SU-DHL-6 (cell line): ENCODE data around the gene SLC27A1.

Experiments
- H2AFZ ChIP-seq: fragments of 200-600 bp; sonication (generic); 2 replicates; pipeline ENCODE4 v1.6.1; 2014; ENCODE audit warnings: low read depth, mild to moderate bottlenecking, moderate library complexity, mixed read lengths, antibody characterized with exemption, low read length; ENCODE audit not compliant: severe bottlenecking
- H3F3A ChIP-seq: fragments of 200-600 bp; shearing (Covaris generic); 2 replicates; pipeline ENCODE4 v1.6.0; 2016; ENCODE audit warnings: antibody characterized with exemption, mild to moderate bottlenecking; ENCODE audit not compliant: insufficient read depth
- H3K27ac ChIP-seq: fragments of 200-600 bp; sonication (generic); 2 replicates; pipeline ENCODE4 v1.5.1; 2016; ENCODE audit warnings: low read depth, mild to moderate bottlenecking, low read length, moderate library complexity, mixed read lengths
- H3K27me3 ChIP-seq: fragments of 200-600 bp; sonication (generic), shearing (Covaris generic); 2 replicates; pipeline ENCODE4 v1.6.0; 2014; ENCODE audit warnings: mild to moderate bottlenecking, low read length
- H3K36me3 ChIP-seq: fragments of 200-600 bp; sonication (generic); 2 replicates; pipeline ENCODE4 v1.6.1; 2014; ENCODE audit warnings: mild to moderate bottlenecking, low read length, mixed read lengths
- H3K4me2 ChIP-seq: fragments of 300-600, 200-600 bp; shearing (Covaris generic), sonication (generic); 2 replicates; pipeline ENCODE4 v1.6.0; 2014; ENCODE audit warnings: low read length, low read depth, mild to moderate bottlenecking; ENCODE audit not compliant: poor library complexity, severe bottlenecking
- H3K4me3 ChIP-seq: fragments of 200-600 bp; sonication (generic); 2 replicates; pipeline ENCODE4 v1.5.1; 2014; ENCODE audit warnings: antibody characterized with exemption, low read length, mild to moderate bottlenecking, mixed read lengths; ENCODE audit not compliant: insufficient read depth, poor library complexity, severe bottlenecking
- H3K79me2 ChIP-seq: fragments of 200-600 bp; sonication (generic); 2 replicates; pipeline ENCODE4 v1.6.1; 2014; ENCODE audit warnings: mild to moderate bottlenecking, low read length, moderate library complexity; ENCODE audit not compliant: insufficient read depth
- H3K9ac ChIP-seq: fragments of 200-600 bp; sonication (generic); 2 replicates; pipeline ENCODE4 v1.7.0; 2014; ENCODE audit warnings: mild to moderate bottlenecking, low read length
- H3K9me2 ChIP-seq: fragments of 200-600 bp; sonication (generic); replicated peaks from 2 replicates; pipeline ENCODE4 v1.6.1; 2014; ENCODE audit warnings: low read length; ENCODE audit not compliant: insufficient read depth
- H3K9me3 ChIP-seq: fragments of 200-600 bp; sonication (generic); 2 replicates; pipeline ENCODE4 v1.6.1; 2014; ENCODE audit warnings: low read length, mixed read lengths; ENCODE audit not compliant: insufficient read depth
- H4K20me1 ChIP-seq: fragments of 200-600 bp; sonication (generic); 2 replicates; pipeline ENCODE4 v1.6.1; 2014; ENCODE audit warnings: low read depth, mild to moderate bottlenecking, antibody characterized with exemption, low read length, moderate library complexity, mixed read lengths
- EZH2phosphoT487 ChIP-seq: fragments of 200-600 bp; sonication (generic), shearing (Covaris generic); conservative IDR thresholded peaks from 2 replicates; pipeline ENCODE4 v1.6.1; 2018; ENCODE audit warnings: mild to moderate bottlenecking, antibody characterized with exemption, low read length, moderate library complexity, mixed read lengths
- TF ChIP-seq, protein P1 (sequence below): fragments of 200-600 bp; sonication (generic); IDR thresholded peaks from one replicate; pipeline ENCODE4 v1.5.1; 2017; ENCODE audit warnings: antibody characterized with exemption, mild to moderate bottlenecking, low read length, moderate library complexity; ENCODE audit not compliant: insufficient read depth, poor library complexity, severe bottlenecking

SLC27A1 gene

DNA sequence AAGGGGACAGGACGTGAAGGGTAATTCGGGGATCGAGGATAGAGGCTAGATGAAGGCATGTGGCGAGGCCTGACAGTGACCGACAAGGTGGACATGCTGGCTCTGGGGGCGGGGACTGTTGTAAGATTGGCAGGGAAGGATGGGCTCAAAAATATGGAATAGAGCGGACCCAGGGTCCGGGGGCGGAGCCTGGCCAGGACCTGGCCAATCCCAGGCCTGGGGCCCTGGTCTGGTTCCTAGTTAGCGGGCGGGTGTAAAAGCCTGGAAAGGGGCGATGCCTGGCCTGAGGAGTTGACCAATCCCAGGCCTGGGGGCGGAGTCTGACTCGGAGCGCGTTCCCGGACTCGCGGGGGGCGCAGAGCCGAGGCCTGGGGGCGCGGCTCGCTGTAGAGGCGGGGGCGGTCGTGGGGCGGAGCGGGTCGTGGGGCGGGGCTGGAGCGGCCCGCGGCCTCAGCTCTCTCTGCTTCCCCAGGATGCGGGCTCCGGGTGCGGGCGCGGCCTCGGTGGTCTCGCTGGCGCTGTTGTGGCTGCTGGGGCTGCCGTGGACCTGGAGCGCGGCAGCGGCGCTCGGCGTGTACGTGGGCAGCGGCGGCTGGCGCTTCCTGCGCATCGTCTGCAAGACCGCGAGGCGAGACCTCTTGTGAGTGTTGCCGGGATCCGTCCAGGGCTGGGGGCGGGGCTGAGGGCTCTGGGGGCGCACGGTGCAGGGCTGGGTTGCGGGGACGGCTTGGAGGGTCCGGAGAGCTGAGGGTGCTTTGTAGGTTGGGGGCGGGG is at the start of gene SLC27A1:
Gene SLC27A1 (plus strand): TSS at position 457 of the 774 bp plus-strand sequence. CDS start 17 bp downstream, at position 474.
- no peaks in the 10 kb centered on the region for H3K9me3 ChIP-seq
- H2AFZ ChIP-seq = peak within 1 kb of the TSS; percentile 85
- H3F3A ChIP-seq = no peaks in the 10 kb centered on the region; the same call in 1 of the 2 replicates
- H3K9me2 ChIP-seq = no peaks in the 10 kb centered on the region
- H3K27me3 ChIP-seq = no peaks in the 10 kb centered on the region
- no peaks in the 10 kb centered on the region for H3K36me3 ChIP-seq
- peak within 1 kb of the TSS; percentile 96 for H3K4me2 ChIP-seq
- no peak within 1 kb of the TSS for H3K27ac ChIP-seq
- H3K79me2 ChIP-seq = no peaks in the 10 kb centered on the region
- H3K4me3 ChIP-seq = peak within 1 kb of the TSS; percentile 61
- H3K9ac ChIP-seq = peak within 1 kb of the TSS; percentile 52
- H4K20me1 ChIP-seq = no peaks in the 10 kb centered on the region
- TF ChIP-seq, protein P1, sequence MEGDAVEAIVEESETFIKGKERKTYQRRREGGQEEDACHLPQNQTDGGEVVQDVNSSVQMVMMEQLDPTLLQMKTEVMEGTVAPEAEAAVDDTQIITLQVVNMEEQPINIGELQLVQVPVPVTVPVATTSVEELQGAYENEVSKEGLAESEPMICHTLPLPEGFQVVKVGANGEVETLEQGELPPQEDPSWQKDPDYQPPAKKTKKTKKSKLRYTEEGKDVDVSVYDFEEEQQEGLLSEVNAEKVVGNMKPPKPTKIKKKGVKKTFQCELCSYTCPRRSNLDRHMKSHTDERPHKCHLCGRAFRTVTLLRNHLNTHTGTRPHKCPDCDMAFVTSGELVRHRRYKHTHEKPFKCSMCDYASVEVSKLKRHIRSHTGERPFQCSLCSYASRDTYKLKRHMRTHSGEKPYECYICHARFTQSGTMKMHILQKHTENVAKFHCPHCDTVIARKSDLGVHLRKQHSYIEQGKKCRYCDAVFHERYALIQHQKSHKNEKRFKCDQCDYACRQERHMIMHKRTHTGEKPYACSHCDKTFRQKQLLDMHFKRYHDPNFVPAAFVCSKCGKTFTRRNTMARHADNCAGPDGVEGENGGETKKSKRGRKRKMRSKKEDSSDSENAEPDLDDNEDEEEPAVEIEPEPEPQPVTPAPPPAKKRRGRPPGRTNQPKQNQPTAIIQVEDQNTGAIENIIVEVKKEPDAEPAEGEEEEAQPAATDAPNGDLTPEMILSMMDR = no peak
- no peak for TF ChIP-seq EZH2phosphoT487

DNA sequence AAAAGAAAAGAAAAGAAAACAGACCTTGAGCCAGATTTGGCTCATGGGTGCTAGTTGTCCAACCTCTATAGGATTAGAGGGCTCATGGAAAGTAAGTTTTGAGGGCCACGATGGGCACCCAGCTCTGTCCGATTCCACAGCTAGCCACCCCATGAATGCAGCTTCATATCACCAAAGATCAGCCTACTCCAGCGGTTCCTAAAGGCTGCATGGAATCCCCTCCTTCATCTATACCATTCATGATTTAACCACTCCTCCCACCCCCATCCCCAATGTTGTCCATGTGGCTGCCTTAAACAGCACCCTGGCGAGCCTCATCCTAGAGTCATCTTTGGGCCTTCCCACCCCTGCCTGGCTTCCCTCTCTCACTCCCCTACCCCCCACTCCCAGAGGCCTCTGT is 48.4 kb upstream of the SLC27A1 start:
- H3K79me2 ChIP-seq = no peaks in the 10 kb centered on the region
- no peak overlapping the region for H3K4me2 ChIP-seq
- H3K9me3 ChIP-seq = no peaks in the 10 kb centered on the region
- H3K4me3 ChIP-seq = no peak overlapping the region
- H3K27me3 ChIP-seq = no peaks in the 10 kb centered on the region
- H3K9ac ChIP-seq = no peak overlapping the region
- H3F3A ChIP-seq = peaks cover 7% of the 10 kb centered on the region; the same call in 1 of the 2 replicates
- no peaks in the 10 kb centered on the region for H4K20me1 ChIP-seq
- no peaks in the 10 kb centered on the region for H3K9me2 ChIP-seq
- H3K36me3 ChIP-seq = no peaks in the 10 kb centered on the region
- no peak overlapping the region for H3K27ac ChIP-seq
- H2AFZ ChIP-seq = no peak overlapping the region
- TF ChIP-seq EZH2phosphoT487 = no peak
- TF ChIP-seq, protein P1 = no peak

DNA sequence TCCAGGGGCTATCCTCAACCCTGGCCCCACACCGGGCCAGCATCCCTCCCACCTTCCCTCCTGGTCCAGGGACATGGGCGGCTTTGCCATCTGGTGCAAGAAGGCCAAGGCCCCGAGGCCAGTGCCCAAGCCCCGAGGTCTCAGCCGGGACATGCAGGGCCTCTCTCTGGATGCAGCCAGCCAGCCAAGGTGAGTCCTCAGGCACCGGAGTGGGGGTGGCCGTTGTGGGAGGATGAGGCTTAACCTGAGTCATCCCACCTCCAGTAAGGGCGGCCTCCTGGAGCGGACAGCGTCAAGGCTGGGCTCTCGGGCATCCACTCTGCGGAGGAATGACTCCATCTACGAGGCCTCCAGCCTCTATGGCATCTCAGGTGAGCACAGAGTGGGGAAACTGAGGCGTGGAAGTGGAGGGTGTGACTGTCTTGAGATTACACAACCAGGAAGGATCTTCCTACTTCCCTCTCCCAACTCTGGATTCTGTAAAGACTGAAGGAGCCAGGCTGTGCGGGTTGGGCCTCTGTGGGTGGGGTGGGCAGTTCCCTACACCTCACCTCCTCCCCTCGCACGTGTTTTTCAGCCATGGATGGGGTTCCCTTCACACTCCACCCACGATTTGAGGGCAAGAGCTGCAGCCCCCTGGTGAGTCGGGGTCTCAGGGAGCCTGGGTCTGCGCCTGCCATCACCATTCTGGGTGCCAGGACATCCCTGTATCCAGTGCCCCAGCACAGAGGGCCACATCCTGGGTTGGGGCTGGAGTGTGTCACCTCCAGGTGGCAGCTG is 46.7 kb upstream of the SLC27A1 start:
- H3K4me2 ChIP-seq = no peak overlapping the region
- H3K27me3 ChIP-seq = no peaks in the 10 kb centered on the region
- no peak overlapping the region for H3K9ac ChIP-seq
- peaks cover 7% of the 10 kb centered on the region; the same call in 1 of the 2 replicates for H3F3A ChIP-seq
- no peaks in the 10 kb centered on the region for H3K9me3 ChIP-seq
- H3K27ac ChIP-seq = no peak overlapping the region
- H3K36me3 ChIP-seq = no peaks in the 10 kb centered on the region
- no peak overlapping the region for H2AFZ ChIP-seq
- TF ChIP-seq EZH2phosphoT487 = no peak
- TF ChIP-seq, protein P1 = no peak
- H3K4me3 ChIP-seq = no peak overlapping the region
- H3K79me2 ChIP-seq = no peaks in the 10 kb centered on the region
- H4K20me1 ChIP-seq = no peaks in the 10 kb centered on the region
- no peaks in the 10 kb centered on the region for H3K9me2 ChIP-seq
